ENCODE results near the gene DTNA. TPM values are rescaled to one million over a fixed set of nuclear protein-coding genes. Genes with fewer than 3 reads are reported as not detected.
"Not testable (repeated sequence)": the region's sequence is repeated elsewhere in the genome, so short reads cannot be mapped to it uniquely, and the experiment has no call there.

Gene DTNA
- total RNA-seq, 1 donor from 2014 or later: 140 TPM

- intact Hi-C loops (cut with micrococcal nuclease): no loop called here
- DNase-seq: no peak
- ATAC-seq: no peak
Measured at GRCh38 chr18:34913837-34914661, 204.0 kb downstream of the DTNA start.

GRCh38 chr18:34915046-34915445 lies 204.9 kb downstream of the DTNA start:
- no peak for DNase-seq
- no peak for ATAC-seq
- intact Hi-C loops (cut with micrococcal nuclease): no loop called here

- intact Hi-C loops (cut with micrococcal nuclease); DNase-seq; ATAC-seq: not testable (repeated sequence)
Measured at GRCh38 chr18:34916539-34916938, 206.4 kb downstream of the DTNA start.

- intact Hi-C loops (cut with micrococcal nuclease): no loop called here
- ATAC-seq (no peak), DNase-seq (no peak)
Measured at GRCh38 chr18:34918856-34919255, 208.8 kb downstream of the DTNA start.

GRCh38 chr18:34921226-34921625 lies 211.1 kb downstream of the DTNA start:
- no peak for DNase-seq
- no peak for ATAC-seq
- intact Hi-C loops (cut with micrococcal nuclease): no loop called here

- ATAC-seq: no peak
- intact Hi-C loops (cut with micrococcal nuclease): no loop called here
- DNase-seq: no peak
Measured at GRCh38 chr18:34921811-34922385, 211.8 kb downstream of the DTNA start.

GRCh38 chr18:34922594-34922993 lies 212.5 kb downstream of the DTNA start:
- DNase-seq; ATAC-seq; intact Hi-C loops (cut with micrococcal nuclease): not testable (repeated sequence)

- DNase-seq: no peak
- no peak for ATAC-seq
- intact Hi-C loops (cut with micrococcal nuclease): no loop called here
Measured at GRCh38 chr18:34923911-34924310, 213.8 kb downstream of the DTNA start.

GRCh38 chr18:34926683-34927082 lies 216.6 kb downstream of the DTNA start:
- DNase-seq: no peak
- intact Hi-C loops (cut with micrococcal nuclease): no loop called here
- ATAC-seq: no peak

- intact Hi-C loops (cut with micrococcal nuclease): no loop called here
- ATAC-seq: no peak
Measured at GRCh38 chr18:34928088-34928753, 218.1 kb downstream of the DTNA start.

GRCh38 chr18:34928754-34929335 lies 218.7 kb downstream of the DTNA start:
- ATAC-seq: no peak
- intact Hi-C loops (cut with micrococcal nuclease): no loop called here
- no peak for DNase-seq

More at GRCh38 chr18:34928088-34928753, 218.1 kb downstream of the DTNA start:
- no peak for DNase-seq

GRCh38 chr18:34929336-34929780 lies 219.3 kb downstream of the DTNA start:
- ATAC-seq: no peak
- intact Hi-C loops (cut with micrococcal nuclease): no loop called here
- no peak for DNase-seq

- intact Hi-C loops (cut with micrococcal nuclease): no loop called here
- no peak for ATAC-seq
- DNase-seq: no peak
Measured at GRCh38 chr18:34932363-34932762, 222.3 kb downstream of the DTNA start.

GRCh38 chr18:34932792-34933466 lies 222.8 kb downstream of the DTNA start:
- DNase-seq: no peak
- intact Hi-C loops (cut with micrococcal nuclease): no loop called here
- no peak for ATAC-seq

GRCh38 chr18:34933909-34934661 lies 224.0 kb downstream of the DTNA start:
- ATAC-seq: no peak
- intact Hi-C loops (cut with micrococcal nuclease): no loop called here
- no peak for DNase-seq

GRCh38 chr18:34936772-34937171 lies 226.7 kb downstream of the DTNA start:
- intact Hi-C loops (cut with micrococcal nuclease): no loop called here

GRCh38 chr18:34938090-34938489 lies 228.0 kb downstream of the DTNA start:
- intact Hi-C loops (cut with micrococcal nuclease): no loop called here
- DNase-seq: no peak
- no peak for ATAC-seq

More at GRCh38 chr18:34936772-34937171, 226.7 kb downstream of the DTNA start:
- DNase-seq: no peak
- ATAC-seq: no peak
